GM19468 (cell line): ENCODE data around the gene EZH1.

ENCODE experiments used
- ATAC-seq: cut with Tn5 transposase; IDR thresholded peaks from one replicate; pipeline ENCODE4 v1.9.1; 2021; ENCODE audit warnings: mild to moderate bottlenecking, moderate library complexity, moderate number of reproducible peaks; ENCODE audit not compliant: unreplicated experiment; ENCODE audit errors: extremely low read depth

The EZH1 gene

GRCh38 chr17:42725143-42725542 lies 19.7 kb downstream of the EZH1 start:
- ATAC-seq, result no peak

- ATAC-seq, result no peak
Measured at GRCh38 chr17:42723636-42724035, 21.2 kb downstream of the EZH1 start.

- no peak for ATAC-seq
Measured at GRCh38 chr17:42720996-42721583, 23.8 kb downstream of the EZH1 start.

- ATAC-seq, result no peak
Measured at GRCh38 chr17:42709561-42709960, 35.3 kb downstream of the EZH1 start.

- no peak for ATAC-seq
Measured at GRCh38 chr17:42708588-42708987, 36.3 kb downstream of the EZH1 start.

- no peak for ATAC-seq
Measured at GRCh38 chr17:42706732-42707131, 38.1 kb downstream of the EZH1 start.

- no peak for ATAC-seq
Measured at GRCh38 chr17:42704837-42705494, 39.9 kb downstream of the EZH1 start.

- no peak for ATAC-seq
Measured at GRCh38 chr17:42704490-42704836, 40.4 kb downstream of the EZH1 start.

- ATAC-seq, result no peak
Measured at GRCh38 chr17:42702446-42702845, 42.4 kb downstream of the EZH1 start.

GRCh38 chr17:42700586-42701289 lies 44.1 kb downstream of the EZH1 start:
- ATAC-seq, result no peak

- ATAC-seq, result no peak
Measured at GRCh38 chr17:42699415-42699740, 45.5 kb downstream of the EZH1 start.

GRCh38 chr17:42698736-42699414 lies 46.0 kb downstream of the EZH1 start:
- ATAC-seq, result no peak

GRCh38 chr17:42697108-42697811 lies 47.6 kb downstream of the EZH1 start:
- no peak for ATAC-seq

GRCh38 chr17:42695500-42695899 lies 49.3 kb downstream of the EZH1 start:
- ATAC-seq, result no peak

- ATAC-seq, result no peak
Measured at GRCh38 chr17:42694524-42694923, 50.3 kb downstream of the EZH1 start.

GRCh38 chr17:42692489-42692888 lies 52.4 kb downstream of the EZH1 start:
- ATAC-seq, result no peak

GRCh38 chr17:42691021-42691545 lies 53.8 kb downstream of the EZH1 start:
- no peak for ATAC-seq

GRCh38 chr17:42690596-42690995 lies 54.2 kb downstream of the EZH1 start:
- ATAC-seq, result no peak

GRCh38 chr17:42687707-42688320 lies 57.0 kb downstream of the EZH1 start:
- ATAC-seq, result no peak

- no peak for ATAC-seq
Measured at GRCh38 chr17:42686520-42687128, 58.2 kb downstream of the EZH1 start.
